NB4 (cell line): ENCODE measurements around the gene MBOAT1.

Experiments used
- MYC ChIP-seq: IDR thresholded peaks from 2 replicates; pipeline ENCODE4 v1.6.1; 2011; ENCODE audit warnings: low read depth, low read length
- TF ChIP-seq, protein P1 (sequence below): IDR thresholded peaks from one replicate; pipeline ENCODE4 v1.5.1; 2012; ENCODE audit warnings: low read depth, low read length

DNA sequence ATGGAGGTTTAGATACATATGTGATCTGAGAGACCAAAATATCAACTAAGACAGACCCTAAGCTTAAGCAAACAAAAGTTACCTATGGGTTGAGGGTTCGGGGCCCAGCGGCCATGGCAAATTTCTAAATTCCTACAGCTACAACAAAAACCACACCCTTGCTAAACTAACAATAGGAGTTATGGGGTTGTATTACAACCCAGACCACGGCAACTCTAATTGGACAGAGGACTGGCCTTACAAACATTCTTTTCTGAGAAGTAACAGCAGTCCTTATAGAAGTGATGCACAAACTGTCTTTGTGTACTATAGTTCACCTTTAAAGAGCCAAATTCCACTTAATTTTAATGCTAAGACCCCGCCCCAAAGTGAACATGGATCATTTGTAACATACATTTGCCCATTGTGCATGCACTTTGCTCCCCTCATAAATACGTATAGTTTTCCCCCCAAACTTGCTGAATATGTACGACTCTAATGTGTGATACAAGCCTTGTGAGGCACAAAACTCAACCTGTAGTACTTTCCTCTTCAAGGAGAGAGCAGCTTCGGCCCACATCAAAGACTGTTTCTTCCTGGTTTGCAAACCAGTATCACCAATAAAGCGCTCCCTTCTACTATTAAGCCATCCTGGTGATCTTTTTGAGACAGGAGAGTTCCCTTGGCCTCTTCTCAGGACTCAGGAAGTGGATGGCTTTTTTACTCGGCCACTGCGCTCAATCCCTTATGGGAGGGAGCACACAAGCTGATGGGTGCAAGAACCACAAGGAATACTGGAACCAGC, 25.6 kb upstream of the MBOAT1 start:
- no peak for TF ChIP-seq MYC
- TF ChIP-seq, protein P1, sequence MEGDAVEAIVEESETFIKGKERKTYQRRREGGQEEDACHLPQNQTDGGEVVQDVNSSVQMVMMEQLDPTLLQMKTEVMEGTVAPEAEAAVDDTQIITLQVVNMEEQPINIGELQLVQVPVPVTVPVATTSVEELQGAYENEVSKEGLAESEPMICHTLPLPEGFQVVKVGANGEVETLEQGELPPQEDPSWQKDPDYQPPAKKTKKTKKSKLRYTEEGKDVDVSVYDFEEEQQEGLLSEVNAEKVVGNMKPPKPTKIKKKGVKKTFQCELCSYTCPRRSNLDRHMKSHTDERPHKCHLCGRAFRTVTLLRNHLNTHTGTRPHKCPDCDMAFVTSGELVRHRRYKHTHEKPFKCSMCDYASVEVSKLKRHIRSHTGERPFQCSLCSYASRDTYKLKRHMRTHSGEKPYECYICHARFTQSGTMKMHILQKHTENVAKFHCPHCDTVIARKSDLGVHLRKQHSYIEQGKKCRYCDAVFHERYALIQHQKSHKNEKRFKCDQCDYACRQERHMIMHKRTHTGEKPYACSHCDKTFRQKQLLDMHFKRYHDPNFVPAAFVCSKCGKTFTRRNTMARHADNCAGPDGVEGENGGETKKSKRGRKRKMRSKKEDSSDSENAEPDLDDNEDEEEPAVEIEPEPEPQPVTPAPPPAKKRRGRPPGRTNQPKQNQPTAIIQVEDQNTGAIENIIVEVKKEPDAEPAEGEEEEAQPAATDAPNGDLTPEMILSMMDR, result no peak
